HepG2 (cell line): Measurements from ENCODE around the gene PCIF1. TPM values are rescaled to one million over a fixed set of nuclear protein-coding genes. Genes with fewer than 3 reads are reported as not detected.

ENCODE experiments used
- ELF3 ChIP-seq: IDR thresholded peaks from 2 replicates; pipeline ENCODE4 v1.6.1; 2016; ENCODE audit warnings: missing genetic modification reagents, missing compliant biosample characterization
- JUND ChIP-seq: sonication (generic); formaldehyde crosslinking; IDR thresholded peaks from 2 replicates; pipeline ENCODE4 v1.8.0; 2022; ENCODE audit warnings: mild to moderate bottlenecking, missing genetic modification reagents
- KLF12 ChIP-seq: sonication (generic); formaldehyde crosslinking; IDR thresholded peaks from 2 replicates; pipeline ENCODE4 v1.4.0; 2020; ENCODE audit warnings: missing genetic modification reagents, borderline replicate concordance
- NFYB ChIP-seq: sonication (generic); formaldehyde crosslinking; IDR thresholded peaks from 2 replicates; pipeline ENCODE4 v1.4.0; 2020; ENCODE audit warnings: missing genetic modification reagents
- RBAK ChIP-seq: sonication (generic); formaldehyde crosslinking; IDR thresholded peaks from 2 replicates; pipeline ENCODE4 v1.5.1; 2020; ENCODE audit warnings: mild to moderate bottlenecking, missing genetic modification reagents
- RBM22 ChIP-seq: fragments of 200-400 bp; formaldehyde crosslinking; optimal IDR thresholded peaks from 2 replicates; pipeline ENCODE3; 2017; ENCODE audit warnings: mild to moderate bottlenecking, low read length, moderate library complexity
- RERE ChIP-seq: IDR thresholded peaks from 2 replicates; pipeline ENCODE4 v1.6.1; 2016; ENCODE audit warnings: low read depth, missing genetic modification reagents, missing compliant biosample characterization
- RFX3 ChIP-seq: IDR thresholded peaks from 2 replicates; pipeline ENCODE4 v1.6.1; 2016; ENCODE audit warnings: missing biosample characterization, missing genetic modification reagents
- THAP8 ChIP-seq: sonication (generic); formaldehyde crosslinking; IDR thresholded peaks from 2 replicates; pipeline ENCODE4 v1.5.1; 2020; ENCODE audit warnings: missing genetic modification reagents, mild to moderate bottlenecking, borderline replicate concordance
- ZBTB25 ChIP-seq: IDR thresholded peaks from 2 replicates; pipeline ENCODE4 v1.6.1; 2018; ENCODE audit warnings: missing genetic modification reagents
- ZNF235 ChIP-seq: sonication (generic); formaldehyde crosslinking; IDR thresholded peaks from 2 replicates; pipeline ENCODE4 v1.8.1; 2023; ENCODE audit warnings: mild to moderate bottlenecking, missing genetic modification reagents, borderline replicate concordance
- ZNF282 ChIP-seq: fragments of 450-650 bp; IDR thresholded peaks from 2 replicates; pipeline ENCODE4 v1.6.1; 2018; ENCODE audit not compliant: partially characterized antibody
- ZNF446 ChIP-seq: sonication (generic); formaldehyde crosslinking; IDR thresholded peaks from 2 replicates; pipeline ENCODE4 v1.5.0; 2020; ENCODE audit warnings: mild to moderate bottlenecking, missing genetic modification reagents
- ZNF569 ChIP-seq: sonication (generic); formaldehyde crosslinking; IDR thresholded peaks from 2 replicates; pipeline ENCODE4 v1.5.0; 2020; ENCODE audit warnings: mild to moderate bottlenecking, missing genetic modification reagents, moderate library complexity, borderline replicate concordance
- ZNF749 ChIP-seq: sonication (generic); formaldehyde crosslinking; IDR thresholded peaks from 2 replicates; pipeline ENCODE4 v1.8.0; 2022; ENCODE audit warnings: mild to moderate bottlenecking, missing genetic modification reagents, moderate library complexity, borderline replicate concordance
- ZSCAN25 ChIP-seq: sonication (generic); formaldehyde crosslinking; IDR thresholded peaks from 2 replicates; pipeline ENCODE4 v1.8.0; 2022; ENCODE audit warnings: mild to moderate bottlenecking, missing genetic modification reagents
- polyA plus RNA-seq, 8 experiments: library from polyadenylated mRNA; depleted of rRNA in 3 of 8; stranded (reverse) in 7 of 8; unstranded in 1 of 8; fragments of >200 nt; fragmentation: Illumina TruSeq in 4 of 8; extraction: Trizol in 4 of 8; gene quantifications; 2 replicates each; pipeline versions ENCODE4 v1.2.1 to v1.2.3, GENCODE V29; 2011 to 2016; ENCODE audit warnings: low read depth in 4 of 8, missing spikeins in 1 of 8, mixed read lengths in 1 of 8; ENCODE audit not compliant: insufficient read depth in 1 of 8
- total RNA-seq, 5 experiments: library from RNA; depleted of rRNA; stranded (reverse); fragments of >200 nt; fragmentation: Illumina TruSeq; extraction: Trizol; gene quantifications; 2 replicates each; pipeline ENCODE4 v1.2.3, GENCODE V29; 2016; ENCODE audit warnings: low read depth in 1 of 5
- TF ChIP-seq, protein P1 (sequence below): sonication (generic); formaldehyde crosslinking; IDR thresholded peaks from 2 replicates; pipeline ENCODE4 v1.5.0; 2020; ENCODE audit warnings: missing genetic modification reagents, mild to moderate bottlenecking, borderline replicate concordance
- TF ChIP-seq, protein P2 (sequence below): sonication (generic); formaldehyde crosslinking; IDR thresholded peaks from 2 replicates; pipeline ENCODE4 v1.5.0; 2020; ENCODE audit warnings: mild to moderate bottlenecking, missing genetic modification reagents

The PCIF1 gene
- total and polyA plus RNA-seq, 2 of the 13 experiments (the other 11 are each of a cell fraction or from before 2014, with no cell fraction given), result 20.9 to 24.4 TPM

- no peak for TF ChIP-seq THAP8 (CRISPR knock-in tag)
- TF ChIP-seq ZNF749, result no peak
- peak; percentile 95 for TF ChIP-seq KLF12 (CRISPR knock-in tag)
- TF ChIP-seq NFYB (CRISPR knock-in tag), result no peak
- TF ChIP-seq RBAK, result no peak
- peak; percentile 68 for TF ChIP-seq RBM22
- TF ChIP-seq, protein P1, sequence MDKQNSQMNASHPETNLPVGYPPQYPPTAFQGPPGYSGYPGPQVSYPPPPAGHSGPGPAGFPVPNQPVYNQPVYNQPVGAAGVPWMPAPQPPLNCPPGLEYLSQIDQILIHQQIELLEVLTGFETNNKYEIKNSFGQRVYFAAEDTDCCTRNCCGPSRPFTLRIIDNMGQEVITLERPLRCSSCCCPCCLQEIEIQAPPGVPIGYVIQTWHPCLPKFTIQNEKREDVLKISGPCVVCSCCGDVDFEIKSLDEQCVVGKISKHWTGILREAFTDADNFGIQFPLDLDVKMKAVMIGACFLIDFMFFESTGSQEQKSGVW (CRISPR knock-in tag), result peak; percentile 97
- peak; percentile 76; the same call in 1 of the 2 replicates for TF ChIP-seq ZSCAN25 (CRISPR knock-in tag)
- peak; percentile 16; the same call in 1 of the 2 replicates for TF ChIP-seq RFX3 (CRISPR knock-in tag)
- TF ChIP-seq ZNF282, result no peak
- TF ChIP-seq, protein P2, sequence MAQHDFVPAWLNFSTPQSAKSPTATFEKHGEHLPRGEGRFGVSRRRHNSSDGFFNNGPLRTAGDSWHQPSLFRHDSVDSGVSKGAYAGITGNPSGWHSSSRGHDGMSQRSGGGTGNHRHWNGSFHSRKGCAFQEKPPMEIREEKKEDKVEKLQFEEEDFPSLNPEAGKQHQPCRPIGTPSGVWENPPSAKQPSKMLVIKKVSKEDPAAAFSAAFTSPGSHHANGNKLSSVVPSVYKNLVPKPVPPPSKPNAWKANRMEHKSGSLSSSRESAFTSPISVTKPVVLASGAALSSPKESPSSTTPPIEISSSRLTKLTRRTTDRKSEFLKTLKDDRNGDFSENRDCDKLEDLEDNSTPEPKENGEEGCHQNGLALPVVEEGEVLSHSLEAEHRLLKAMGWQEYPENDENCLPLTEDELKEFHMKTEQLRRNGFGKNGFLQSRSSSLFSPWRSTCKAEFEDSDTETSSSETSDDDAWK (CRISPR knock-in tag), result no peak
- TF ChIP-seq JUND, result peak; percentile 64; the same call in 1 of the 2 replicates
- TF ChIP-seq ZNF235 (CRISPR knock-in tag), result peak; percentile 92
- TF ChIP-seq ELF3, result peak; percentile 79
- TF ChIP-seq ZNF446 (CRISPR knock-in tag), result 0 out of 2 replicates have a peak, but pooled peaks have one; percentile 24
- TF ChIP-seq ZNF569, result no peak
- TF ChIP-seq ZBTB25 (CRISPR knock-in tag), result peak; percentile 95
- no peak for TF ChIP-seq RERE (CRISPR knock-in tag)
Measured at GRCh38 chr20:45946149-45946970, 11.9 kb downstream of the PCIF1 start (continued).
